H1 (cell line): ENCODE results near the gene NECTIN2. TPM values are rescaled to one million over a fixed set of nuclear protein-coding genes. Genes with fewer than 3 reads are reported as not detected.
A peak's percentile ranks its signal among the peaks of the same experiment; 100 is the strongest.

Experiments used
- CBX5 ChIP-seq: fragments of 300-800, 300-1000 bp; sonication (generic); IDR thresholded peaks from 2 replicates; pipeline ENCODE4 v1.7.1; 2016; ENCODE audit warnings: antibody characterized with exemption, low read length, low read depth
- CBX8 ChIP-seq: fragments of 300-800, 300-1000 bp; sonication (generic); IDR thresholded peaks from 2 replicates; pipeline ENCODE4 v1.7.1; 2016; ENCODE audit warnings: low read depth, low read length, borderline replicate concordance
- EZH2 ChIP-seq: fragments of 200-600 bp; sonication (generic); IDR thresholded peaks from 2 replicates; pipeline ENCODE4 v1.7.1; 2012; ENCODE audit warnings: low read depth, mild to moderate bottlenecking, moderate library complexity, low read length, inconsistent platforms; ENCODE audit not compliant: severe bottlenecking
- GABPA ChIP-seq: IDR thresholded peaks from 2 replicates; pipeline ENCODE4 v1.6.1; 2011; ENCODE audit warnings: mild to moderate bottlenecking, low read length, moderate library complexity, borderline replicate concordance; ENCODE audit not compliant: insufficient read depth
- JUND ChIP-seq: IDR thresholded peaks from 2 replicates; pipeline ENCODE4 v1.6.1; 2011; ENCODE audit warnings: mild to moderate bottlenecking, improper control_type of control experiment, low read length
- POLR2A ChIP-seq, 2 experiments: IDR thresholded peaks; 1 replicate in 1 of 2; 2 replicates in 1 of 2; pipeline ENCODE4 v1.6.1; 2011; ENCODE audit warnings: low read depth in 2 of 2, low read length in 2 of 2, mild to moderate bottlenecking in 2 of 2; ENCODE audit errors: control extremely low read depth in 1 of 2
- POU5F1 ChIP-seq: IDR thresholded peaks from 2 replicates; pipeline ENCODE4 v1.6.1; 2011; ENCODE audit warnings: low read depth, mild to moderate bottlenecking, low read length, moderate library complexity
- RBBP5 ChIP-seq: IDR thresholded peaks from 2 replicates; pipeline ENCODE4 v1.7.1; 2012; ENCODE audit warnings: low read depth, mild to moderate bottlenecking, inconsistent platforms, low read length, moderate library complexity, borderline replicate concordance
- SIN3A ChIP-seq, 2 experiments: IDR thresholded peaks in 1 of 2; conservative IDR thresholded peaks in 1 of 2; 2 replicates each; pipeline ENCODE4 v1.6.1; 2011 to 2012; ENCODE audit warnings: low read length in 2 of 2, improper control_type of control experiment in 1 of 2, low read depth in 1 of 2, mild to moderate bottlenecking in 1 of 2
- SP2 ChIP-seq: IDR thresholded peaks from 2 replicates; pipeline ENCODE4 v1.6.1; 2012; ENCODE audit warnings: mild to moderate bottlenecking, low read length, inconsistent platforms
- SRF ChIP-seq: IDR thresholded peaks from 2 replicates; pipeline ENCODE4 v1.6.1; 2011; ENCODE audit warnings: mild to moderate bottlenecking, low read depth, low read length, moderate library complexity
- SUZ12 ChIP-seq: fragments of 200-600 bp; sonication (generic); IDR thresholded peaks from 2 replicates; pipeline ENCODE4 v1.6.1; 2012; ENCODE audit warnings: mild to moderate bottlenecking, inconsistent platforms, low read length, moderate library complexity, mixed read lengths
- TCF12 ChIP-seq: IDR thresholded peaks from 2 replicates; pipeline ENCODE4 v1.6.1; 2011; ENCODE audit warnings: low read depth, mild to moderate bottlenecking, low read length
- polyA plus RNA-seq, 7 experiments: library from polyadenylated mRNA; depleted of rRNA in 3 of 7; stranded (reverse) in 5 of 7; unstranded in 2 of 7; fragments of >200 nt in 5 of 7; fragments of 200-250 nt in 2 of 7; gene quantifications; 1 replicate in 5 of 7; 2 replicates in 1 of 7; 4 replicates in 1 of 7; pipeline versions ENCODE4 v1.2.1 to v1.2.3, GENCODE V29; 2011 to 2013; ENCODE audit warnings: missing spikeins in 2 of 7, mixed read lengths in 2 of 7
- total RNA-seq: library from RNA; stranded (reverse); fragmentation: NEBNext Ultra II Directional; extraction: Animal tissue kit (Norgen Biotek cat#: 25700); gene quantifications from 2 replicates; pipeline ENCODE4 v1.2.1, GENCODE V29; 2021
- TF ChIP-seq, protein P1 (sequence below): IDR thresholded peaks from 2 replicates; pipeline ENCODE4 v1.6.1; 2012; ENCODE audit warnings: inconsistent platforms

Gene NECTIN2
- total and polyA plus RNA-seq, 2 of the 8 experiments (the other 6 are each of a cell fraction or from before 2014, with no cell fraction given) = 184 to 237 TPM

DNA sequence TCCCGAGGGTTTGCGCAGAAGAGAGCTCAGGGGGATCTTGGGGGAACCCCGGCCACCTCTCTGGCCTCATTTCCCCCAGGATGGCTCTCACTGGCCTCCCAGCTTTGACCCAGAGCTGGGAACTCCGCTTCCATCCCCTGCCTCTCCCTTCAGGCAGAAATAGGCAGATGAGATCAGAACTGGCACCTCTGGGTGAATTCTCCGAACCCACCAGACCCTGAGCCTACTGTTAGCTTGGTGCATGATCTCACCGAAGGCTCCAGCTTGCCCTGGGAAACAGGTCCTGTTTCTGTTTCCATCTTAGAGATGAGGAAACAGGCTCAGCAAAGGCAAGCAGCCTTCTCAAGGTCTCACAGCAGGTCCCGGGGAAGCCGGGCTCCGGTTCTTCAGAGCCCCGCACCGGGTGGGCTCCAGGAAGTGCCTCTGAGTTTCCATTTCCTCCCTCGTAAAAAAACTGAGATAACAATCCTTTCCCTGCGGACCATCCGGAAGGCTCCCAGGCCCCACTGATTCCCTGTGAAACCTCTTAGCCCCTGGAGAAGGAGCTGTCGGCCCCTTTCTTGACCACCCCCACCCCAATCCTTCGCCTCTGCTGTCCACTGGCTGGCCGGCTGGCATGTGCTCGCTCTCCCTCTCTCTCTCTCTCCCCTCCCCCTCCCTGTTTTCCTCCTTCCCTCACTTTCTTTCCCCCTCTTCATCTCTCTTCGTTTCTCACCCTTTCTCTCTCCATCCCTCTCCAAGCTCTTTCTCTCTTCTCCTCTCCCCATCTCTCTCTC lies 2.1 kb downstream of the NECTIN2 start (continued):
- no peak for TF ChIP-seq TCF12
- TF ChIP-seq POLR2A (IDR thresholded peaks at IDR 0.05; ENCODE audit: control extremely low read depth in 1 of 2, low read depth in 2 of 2, low read length in 2 of 2) = peak; percentile 19 to 40
- no peak for TF ChIP-seq SUZ12
- TF ChIP-seq, protein P1, sequence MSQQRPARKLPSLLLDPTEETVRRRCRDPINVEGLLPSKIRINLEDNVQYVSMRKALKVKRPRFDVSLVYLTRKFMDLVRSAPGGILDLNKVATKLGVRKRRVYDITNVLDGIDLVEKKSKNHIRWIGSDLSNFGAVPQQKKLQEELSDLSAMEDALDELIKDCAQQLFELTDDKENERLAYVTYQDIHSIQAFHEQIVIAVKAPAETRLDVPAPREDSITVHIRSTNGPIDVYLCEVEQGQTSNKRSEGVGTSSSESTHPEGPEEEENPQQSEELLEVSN = peak; percentile 83
- peak; percentile 64 to 76; a peak in 3 of 4 replicates for TF ChIP-seq SIN3A (conservative IDR thresholded peaks at IDR 0.05 in 1 of 2, IDR thresholded peaks at IDR 0.05 in 1 of 2; ENCODE audit: low read depth in 1 of 2, low read length in 2 of 2)
- no peak for TF ChIP-seq CBX8
- 0 out of 2 replicates have a peak, but pooled peaks have one; percentile 14 for TF ChIP-seq RBBP5
- TF ChIP-seq CBX5 = no peak
- TF ChIP-seq SP2 = no peak
- no peak for TF ChIP-seq JUND
- no peak for TF ChIP-seq GABPA
- TF ChIP-seq POU5F1 = no peak
- TF ChIP-seq SRF = no peak
- no peak for TF ChIP-seq EZH2
